NCI-H748 (cell line): Measurements from ENCODE around the gene UGT1A5.

Source experiments
- DNase-seq: peaks from one replicate; lab custom pipeline; 2025; ENCODE audit not compliant: unreplicated experiment; lab: John Stamatoyannopoulos, UW

The UGT1A5 gene

DNA sequence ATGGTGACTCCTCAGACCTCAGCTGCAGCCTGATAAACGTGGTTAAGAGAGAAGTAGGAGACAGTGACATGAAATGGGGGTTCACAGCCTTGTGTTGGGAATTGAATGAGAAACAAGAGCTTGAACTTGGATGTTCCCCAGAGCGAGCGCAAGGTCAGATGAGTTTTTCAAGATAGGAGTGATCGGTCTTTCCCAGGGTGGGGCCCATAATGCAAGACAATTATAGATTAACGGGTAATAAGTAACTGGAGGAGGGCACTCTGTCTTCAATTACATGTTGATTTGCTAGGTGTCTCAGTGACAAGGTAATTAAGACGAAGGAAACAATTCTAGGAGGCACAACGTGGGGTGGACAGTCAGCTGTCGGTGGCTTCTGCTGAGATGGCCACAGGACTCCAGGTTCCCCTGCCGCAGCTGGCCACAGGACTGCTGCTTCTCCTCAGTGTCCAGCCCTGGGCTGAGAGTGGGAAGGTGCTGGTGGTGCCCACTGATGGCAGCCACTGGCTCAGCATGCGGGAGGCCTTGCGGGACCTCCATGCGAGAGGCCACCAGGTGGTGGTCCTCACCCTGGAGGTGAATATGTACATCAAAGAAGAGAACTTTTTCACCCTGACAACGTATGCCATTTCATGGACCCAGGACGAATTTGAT is at the start of gene UGT1A5:
UGT1A5 (plus strand) TSS at position 297 of the 651 bp plus-strand sequence; CDS start at position 382, 85 bp downstream.
- no peak for DNase-seq

- DNase-seq, result no peak
These were observed 48.8 kb upstream of the UGT1A5 start for GRCh38 chr2:233663911-233664310.

- DNase-seq, result no peak
These were observed 44.0 kb upstream of the UGT1A5 start for GRCh38 chr2:233668605-233669260.

GRCh38 chr2:233671290-233672161 is 41.2 kb upstream of the UGT1A5 start, which contains the start of gene UGT1A9:
Gene UGT1A9 (plus strand): TSS chr2:233671898. CDS start chr2:233671935, 37 bp downstream.
- no peak for DNase-seq

- no peak for DNase-seq
These were observed 39.8 kb upstream of the UGT1A5 start for GRCh38 chr2:233672886-233673285.

DNA sequence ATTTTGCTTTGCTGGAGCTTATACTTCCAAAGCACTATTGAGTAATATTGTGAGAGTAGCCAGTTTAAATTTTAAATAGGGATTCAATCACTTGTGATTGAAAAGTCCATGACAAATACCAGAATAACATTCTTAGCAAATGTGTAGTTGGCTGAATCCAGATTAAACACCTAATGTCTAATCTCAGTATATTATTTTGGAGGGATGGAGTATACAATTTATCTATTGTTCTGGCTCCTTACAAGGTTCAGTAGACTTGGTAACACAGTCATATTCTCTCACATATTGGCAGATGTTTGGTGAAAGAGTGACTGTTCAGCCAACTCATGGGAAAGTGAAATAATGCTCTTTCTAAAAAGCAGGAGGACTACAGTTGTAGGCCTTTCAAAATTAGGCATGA is 38.8 kb upstream of the UGT1A5 start:
- DNase-seq, result no peak

DNA sequence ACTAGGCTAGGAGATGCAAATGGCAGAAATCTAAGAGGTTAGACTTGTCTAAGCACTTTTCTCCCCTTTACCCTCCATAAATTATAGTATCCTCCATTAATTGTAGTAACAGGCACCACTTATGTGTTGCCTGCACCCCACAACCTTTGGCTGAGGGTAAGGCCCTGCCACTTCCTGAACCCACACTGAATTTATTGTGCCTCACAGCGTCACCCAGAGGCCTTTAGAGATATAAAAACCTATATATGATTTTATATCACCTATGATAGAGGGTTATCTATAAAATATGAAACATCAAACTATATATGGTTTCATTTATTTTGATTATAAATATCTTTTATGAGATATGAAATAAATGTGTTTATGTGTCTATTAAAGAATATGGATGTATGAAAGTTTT is 38.4 kb upstream of the UGT1A5 start:
- DNase-seq, result no peak

DNA sequence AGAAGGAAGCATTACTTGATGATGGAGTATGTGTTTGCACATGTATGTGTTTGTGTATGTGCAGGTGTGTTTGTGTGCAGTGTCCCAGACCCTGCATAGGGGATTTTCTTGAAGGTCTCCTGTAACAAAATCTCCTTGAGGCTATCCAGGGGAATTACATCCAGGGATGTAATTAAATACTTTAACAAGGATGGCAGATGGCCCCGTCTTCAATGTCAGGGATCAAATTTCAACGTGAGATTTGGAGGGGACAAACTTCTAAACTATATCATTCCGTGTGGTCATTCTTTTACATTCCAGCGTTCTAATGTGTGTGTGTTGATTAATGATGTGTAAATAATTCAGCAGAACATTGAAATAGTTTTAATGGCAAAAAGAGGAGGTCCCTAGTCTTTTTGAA is 37.7 kb upstream of the UGT1A5 start:
- DNase-seq, result peak; percentile 74

DNA sequence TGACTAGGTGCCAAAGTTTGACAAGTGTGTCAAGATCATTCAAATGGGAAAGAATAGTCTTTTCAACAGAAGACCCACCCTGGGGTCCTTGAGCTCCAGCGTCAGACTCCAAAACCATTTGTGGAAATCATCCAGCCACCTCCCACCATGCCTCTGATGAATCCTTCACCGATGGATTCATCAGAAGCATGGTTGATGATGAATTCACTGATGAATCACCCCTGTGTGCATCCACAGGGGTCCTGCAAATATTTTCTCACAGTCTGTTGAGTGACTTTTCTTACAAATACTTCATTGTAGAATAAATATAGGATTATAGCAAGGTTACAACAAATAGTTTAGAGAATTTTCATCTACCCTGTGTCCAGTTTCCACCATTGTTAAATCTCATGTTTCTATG is 36.7 kb upstream of the UGT1A5 start:
- no peak for DNase-seq

- DNase-seq, result no peak
These were observed 33.5 kb upstream of the UGT1A5 start for GRCh38 chr2:233679196-233679595.

DNA sequence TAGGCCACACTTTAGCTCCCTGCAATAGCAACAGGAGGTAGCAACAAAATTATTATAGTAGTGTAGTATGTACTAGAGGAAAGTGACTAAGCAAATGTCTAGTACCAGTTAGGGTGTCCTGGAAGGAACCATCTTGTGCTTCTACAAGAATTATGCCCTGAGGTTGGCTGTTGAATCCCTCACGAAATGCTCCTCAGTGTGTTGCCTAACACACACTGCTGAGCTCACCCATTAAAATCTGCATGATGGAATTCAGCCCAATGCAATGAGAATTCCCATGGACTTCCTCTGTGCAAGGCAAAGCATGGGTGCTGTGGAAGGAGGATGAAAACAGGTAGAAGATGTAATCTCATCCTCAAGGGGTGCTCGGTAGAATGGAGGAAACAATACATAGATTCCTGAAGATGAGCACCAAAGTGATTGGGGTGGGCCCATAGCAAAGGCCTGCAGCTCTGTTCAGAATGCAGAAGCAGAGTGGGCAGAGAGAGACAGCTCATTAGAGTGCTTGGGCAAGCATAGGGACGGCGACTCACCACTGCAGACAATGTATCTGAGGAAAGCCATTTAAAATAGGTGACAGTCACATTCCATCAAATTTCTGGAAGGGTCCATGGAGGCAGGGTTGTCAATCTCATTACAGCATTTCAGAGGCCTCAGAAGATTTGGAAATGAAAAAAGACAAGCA is 32.2 kb upstream of the UGT1A5 start:
- DNase-seq, result no peak

DNA sequence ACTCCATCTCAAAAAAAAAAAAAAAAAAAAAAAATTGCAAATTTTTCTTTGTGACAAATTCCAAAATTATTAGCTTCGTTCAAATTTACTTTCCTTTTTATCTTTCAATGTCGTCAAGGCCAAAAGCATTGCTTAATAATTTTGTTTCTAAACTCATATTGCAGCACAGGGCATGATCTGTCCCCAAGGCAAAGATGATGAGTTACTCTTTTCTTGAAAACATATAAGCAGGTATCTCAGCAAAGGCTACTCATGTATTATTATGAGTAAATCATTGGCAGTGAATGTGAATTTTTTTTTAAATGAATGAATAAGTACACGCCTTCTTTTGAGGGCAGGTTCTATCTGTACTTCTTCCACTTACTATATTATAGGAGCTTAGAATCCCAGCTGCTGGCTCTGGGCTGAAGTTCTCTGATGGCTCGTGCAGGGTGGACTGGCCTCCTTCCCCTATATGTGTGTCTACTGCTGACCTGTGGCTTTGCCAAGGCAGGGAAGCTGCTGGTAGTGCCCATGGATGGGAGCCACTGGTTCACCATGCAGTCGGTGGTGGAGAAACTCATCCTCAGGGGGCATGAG is 31.1 kb upstream of the UGT1A5 start, which contains the start of gene UGT1A7:
UGT1A7 (plus strand) TSS at position 381 of the 579 bp plus-strand sequence; CDS start at position 418, 37 bp downstream.
- DNase-seq, result no peak

GRCh38 chr2:233684640-233685039 is 28.1 kb upstream of the UGT1A5 start:
- DNase-seq, result no peak

DNA sequence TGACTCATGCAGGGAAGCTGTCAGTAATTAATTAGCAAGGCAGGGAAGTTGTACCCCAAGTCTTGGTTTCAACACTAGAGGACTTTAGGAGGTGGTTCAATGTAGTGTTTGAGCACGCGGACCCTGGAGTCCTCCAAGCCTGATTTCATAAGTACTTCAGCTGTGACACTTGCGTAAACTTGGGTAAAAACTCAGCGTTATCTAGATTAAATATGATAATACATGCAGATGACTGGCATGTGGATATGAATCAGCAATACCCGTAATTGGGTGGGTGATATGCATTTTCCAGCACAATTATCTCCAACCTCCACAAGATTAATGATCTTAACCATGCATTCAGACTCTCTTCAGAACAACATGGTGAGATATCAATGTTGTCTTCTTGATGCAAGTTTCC is 25.8 kb upstream of the UGT1A5 start:
- DNase-seq, result no peak

GRCh38 chr2:233688341-233688740 is 24.4 kb upstream of the UGT1A5 start:
- DNase-seq, result no peak

GRCh38 chr2:233689031-233689430 is 23.7 kb upstream of the UGT1A5 start:
- DNase-seq, result no peak

DNA sequence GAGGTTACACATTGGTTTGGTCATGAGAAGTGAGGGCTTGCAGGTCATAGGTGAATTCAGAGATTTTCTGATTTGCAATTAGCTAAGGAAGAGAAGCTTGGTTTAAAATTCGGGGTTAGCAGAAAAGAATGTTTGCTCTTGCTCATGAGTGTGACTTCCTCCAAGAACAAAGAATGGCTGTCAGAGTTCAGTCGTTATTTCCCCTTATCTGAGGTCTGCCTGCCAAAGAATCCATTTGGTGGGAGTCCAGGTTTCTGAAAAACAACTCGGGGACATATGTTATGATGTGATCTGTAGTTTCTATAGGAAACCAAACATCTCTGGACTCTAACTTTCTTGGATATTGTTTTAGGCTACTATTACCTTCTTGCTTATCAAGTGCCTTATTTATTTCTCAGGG is 23.2 kb upstream of the UGT1A5 start:
- no peak for DNase-seq

DNA sequence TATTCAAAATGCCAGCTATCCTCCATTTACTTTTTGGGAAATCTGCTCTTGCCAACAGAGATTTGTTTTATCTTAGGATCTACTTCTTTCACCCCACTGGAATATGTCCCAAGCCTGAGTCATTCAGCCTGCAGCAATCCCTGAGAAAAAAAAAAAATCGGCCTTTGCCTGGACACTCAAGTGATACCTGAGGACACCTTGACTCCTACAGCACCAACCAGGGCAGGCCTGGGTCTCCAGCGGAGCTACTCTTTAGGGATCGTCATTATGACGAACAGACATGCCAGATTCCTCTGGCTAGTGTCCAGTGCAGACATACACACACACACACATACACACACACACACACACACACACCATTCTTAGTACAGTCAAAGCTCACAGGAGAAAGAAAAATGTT is 22.3 kb upstream of the UGT1A5 start:
- DNase-seq, result no peak

DNA sequence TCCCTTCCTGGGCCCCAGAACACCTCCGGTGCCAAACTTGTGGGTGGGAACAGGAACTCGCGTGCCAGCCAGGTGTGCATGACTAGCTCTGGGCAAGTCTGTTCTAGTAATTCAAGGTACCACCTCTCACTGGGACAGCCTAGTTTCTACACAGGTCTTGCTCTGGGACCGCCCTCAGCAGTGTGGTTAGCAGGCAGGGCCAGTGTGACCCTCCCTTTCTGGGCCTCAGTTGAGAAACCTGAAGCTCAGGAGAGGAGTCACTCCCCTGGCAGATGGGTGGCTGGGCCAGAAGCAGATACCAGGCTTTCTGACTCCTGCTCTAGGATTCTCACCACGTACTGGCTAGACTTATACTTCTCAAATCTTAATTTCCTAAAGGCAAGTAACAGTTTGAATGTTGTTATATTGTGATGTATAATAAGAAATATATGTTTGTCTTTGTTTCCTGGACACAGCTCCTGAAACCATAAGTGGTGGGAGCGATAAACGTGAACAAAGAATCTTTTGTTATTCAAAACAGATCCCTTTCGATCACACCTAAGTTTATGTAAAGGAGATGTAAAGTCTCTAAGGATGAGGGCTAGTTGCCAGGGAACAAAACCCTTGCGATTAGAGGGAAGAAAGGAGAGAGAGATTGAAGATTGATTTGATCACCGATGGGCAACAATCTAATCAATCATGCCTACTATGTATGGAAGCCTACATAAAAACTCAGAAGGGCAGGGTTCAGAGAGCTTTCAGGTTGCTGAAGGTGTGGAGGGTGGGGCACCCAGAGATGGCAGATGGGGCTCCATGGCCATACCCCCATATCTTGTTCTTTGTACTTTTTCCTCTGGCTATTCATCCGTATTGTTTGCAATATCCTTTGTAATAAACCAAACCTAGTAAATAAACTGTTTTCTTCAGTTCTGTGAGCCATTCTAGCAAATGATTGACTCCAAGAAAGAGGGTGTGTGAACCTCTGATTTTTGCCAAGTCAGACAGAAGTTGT is 21.0 kb upstream of the UGT1A5 start:
- DNase-seq, result no peak

DNA sequence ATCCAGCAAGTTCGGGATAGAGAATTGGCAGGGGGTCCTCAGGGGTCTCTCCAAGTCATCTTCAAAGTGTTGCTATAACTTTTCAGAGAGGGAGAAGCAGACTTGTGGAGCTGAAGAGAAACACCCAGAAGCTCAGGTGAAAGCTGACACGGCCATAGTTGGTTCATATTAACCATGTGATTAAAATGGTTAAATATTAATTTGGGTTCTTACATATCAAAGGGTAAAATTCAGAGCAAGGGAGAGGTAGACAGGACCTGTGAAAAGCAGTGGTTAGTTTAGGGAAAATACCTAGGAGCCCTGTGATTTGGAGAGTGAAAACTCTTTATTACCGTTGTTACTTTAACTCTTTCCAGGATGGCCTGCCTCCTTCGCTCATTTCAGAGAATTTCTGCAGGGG is 20.1 kb upstream of the UGT1A5 start, which contains the start of gene UGT1A6:
UGT1A6 (plus strand) TSS at position 243 of the 400 bp plus-strand sequence; CDS start at position 358, 115 bp downstream.
- DNase-seq, result no peak
